H1 (cell line): Measurements from ENCODE around the gene SCNN1B. TPM values are rescaled to one million over a fixed set of nuclear protein-coding genes. Genes with fewer than 3 reads are reported as not detected.

Experiments used
- CTCF ChIA-PET: fragments of 300-600 bp; sonication (Branson Sonifier 250); formaldehyde crosslinking; loops from one replicate; lab custom pipeline; 2021; ENCODE audit not compliant: partially characterized antibody; lab: Charles Lee
- POLR2A ChIA-PET: fragments of 300-600 bp; sonication (Branson Sonifier 250); formaldehyde crosslinking; loops from one replicate; lab custom pipeline; 2021; ENCODE audit warnings: inconsistent platforms; ENCODE audit not compliant: partially characterized antibody; lab: Charles Lee
- DNase-seq, 2 experiments: peaks; one replicate each; pipeline versions ENCODE4 v3.0.0 to v3.0.0-alpha.2; 2010 to 2022; ENCODE audit warnings: low spot score in 2 of 2, low read depth in 1 of 2, mixed read lengths in 1 of 2
- FAIRE-seq: peaks from 2 replicates; lab custom pipeline; 2011; peaks lifted over from hg19 to GRCh38; lab: Jason Lieb, UNC
- H2AFZ ChIP-seq: 2 replicates; pipeline ENCODE4 v1.8.1; 2012; ENCODE audit warnings: low read length, inconsistent platforms
- H2AK5ac ChIP-seq: 2 replicates; pipeline ENCODE4 v1.6.1; 2013; ENCODE audit warnings: low read depth, low read length
- H2BK120ac ChIP-seq: replicated peaks from 2 replicates; pipeline ENCODE3; 2013; ENCODE audit warnings: low read depth, low read length, inconsistent platforms
- H2BK12ac ChIP-seq: 2 replicates; pipeline ENCODE4 v1.6.1; 2013; ENCODE audit warnings: low read depth, low read length
- H2BK15ac ChIP-seq: 2 replicates; pipeline ENCODE4 v1.6.1; 2013; ENCODE audit warnings: low read length
- H2BK20ac ChIP-seq: 2 replicates; pipeline ENCODE4 v1.6.1; 2013; ENCODE audit warnings: low read length
- H2BK5ac ChIP-seq: 2 replicates; pipeline ENCODE4 v1.6.1; 2013; ENCODE audit warnings: low read depth, low read length
- H3K14ac ChIP-seq: 2 replicates; pipeline ENCODE4 v1.6.1; 2013; ENCODE audit warnings: inconsistent platforms; ENCODE audit not compliant: insufficient read length
- H3K18ac ChIP-seq: 2 replicates; pipeline ENCODE4 v1.6.1; 2013; ENCODE audit warnings: low read length; ENCODE audit errors: extremely low read depth
- H3K23ac ChIP-seq: 2 replicates; pipeline ENCODE4 v1.6.1; 2013; ENCODE audit warnings: inconsistent platforms; ENCODE audit not compliant: insufficient read length
- H3K23me2 ChIP-seq: 2 replicates; pipeline ENCODE4 v1.6.1; 2013; ENCODE audit warnings: low read depth, low read length
- H3K27ac ChIP-seq: 2 replicates; pipeline ENCODE4 v1.6.1; 2011; ENCODE audit warnings: low read depth, low read length, inconsistent platforms
- H3K27me3 ChIP-seq, 4 experiments: replicated peaks in 1 of 4; 1 replicate in 1 of 4; 2 replicates in 3 of 4; pipeline versions ENCODE4 v1.6.1 to v1.8.1; 2011 to 2013; ENCODE audit warnings: low read length in 3 of 4, mild to moderate bottlenecking in 3 of 4, inconsistent platforms in 2 of 4, mixed read lengths in 2 of 4, moderate library complexity in 1 of 4; ENCODE audit not compliant: control insufficient read depth in 3 of 4, insufficient read depth in 3 of 4; ENCODE audit errors: extremely low read depth in 1 of 4
- H3K36me3 ChIP-seq, 4 experiments: 2 replicates each; pipeline versions ENCODE4 v1.6.1 to v1.8.1; 2011 to 2013; ENCODE audit warnings: mild to moderate bottlenecking in 4 of 4, low read length in 3 of 4, moderate library complexity in 2 of 4, control low read depth in 1 of 4, inconsistent platforms in 1 of 4; ENCODE audit not compliant: insufficient read depth in 4 of 4, control insufficient read depth in 2 of 4
- H3K4ac ChIP-seq: replicated peaks from 2 replicates; pipeline ENCODE3; 2013; ENCODE audit warnings: low read length, low read depth, mixed read lengths, inconsistent platforms; ENCODE audit not compliant: insufficient read length
- H3K4me1 ChIP-seq, 4 experiments: replicated peaks in 1 of 4; 1 replicate in 1 of 4; 2 replicates in 3 of 4; pipeline versions ENCODE4 v1.6.1 to v1.8.1; 2011 to 2013; ENCODE audit warnings: low read length in 3 of 4, inconsistent platforms in 2 of 4, mixed read lengths in 1 of 4; ENCODE audit not compliant: insufficient read depth in 4 of 4, control insufficient read depth in 3 of 4
- H3K4me2 ChIP-seq, 2 experiments: 2 replicates each; pipeline versions ENCODE4 v1.6.1 to v1.8.1; 2011 to 2013; ENCODE audit warnings: low read depth in 2 of 2, low read length in 2 of 2, control low read depth in 1 of 2, inconsistent platforms in 1 of 2, mild to moderate bottlenecking in 1 of 2; ENCODE audit not compliant: insufficient read depth in 1 of 2
- H3K4me3 ChIP-seq, 4 experiments: fragments of 200-600, 300-600 bp in 1 of 4; sonication (generic), shearing (Covaris generic), sonication (Bioruptor Twin) in 1 of 4; 2 replicates each; pipeline versions ENCODE4 v1.5.1 to v1.8.1; 2011 to 2016; ENCODE audit warnings: low read length in 4 of 4, low read depth in 3 of 4, control low read depth in 2 of 4, inconsistent platforms in 2 of 4, mild to moderate bottlenecking in 2 of 4, mixed read lengths in 1 of 4, moderate library complexity in 1 of 4; ENCODE audit not compliant: insufficient read depth in 2 of 4; ENCODE audit errors: extremely low read depth in 1 of 4
- H3K56ac ChIP-seq: replicated peaks from 2 replicates; pipeline ENCODE3; 2013; ENCODE audit warnings: low read depth, mild to moderate bottlenecking, mixed read lengths, low read length, inconsistent platforms; ENCODE audit not compliant: insufficient read length
- H3K79me1 ChIP-seq: 2 replicates; pipeline ENCODE4 v1.6.1; 2013; ENCODE audit warnings: low read depth, low read length, control low read depth
- H3K79me2 ChIP-seq, 2 experiments: 2 replicates each; pipeline versions ENCODE4 v1.6.1 to v1.8.1; 2012 to 2013; ENCODE audit warnings: low read length in 2 of 2, mild to moderate bottlenecking in 2 of 2, inconsistent platforms in 1 of 2; ENCODE audit not compliant: insufficient read depth in 2 of 2, control insufficient read depth in 1 of 2
- H3K9ac ChIP-seq, 4 experiments: replicated peaks in 1 of 4; 1 replicate in 1 of 4; 2 replicates in 3 of 4; pipeline versions ENCODE4 v1.6.1 to v1.8.1; 2011 to 2013; ENCODE audit warnings: low read depth in 3 of 4, low read length in 3 of 4, control low read depth in 2 of 4, mild to moderate bottlenecking in 2 of 4, moderate library complexity in 2 of 4, inconsistent platforms in 1 of 4; ENCODE audit errors: extremely low read depth in 1 of 4
- H3K9me3 ChIP-seq, 2 experiments: 2 replicates each; pipeline versions ENCODE4 v1.6.1 to v1.8.1; 2012 to 2013; ENCODE audit warnings: mild to moderate bottlenecking in 2 of 2, moderate library complexity in 2 of 2, control low read depth in 1 of 2, inconsistent platforms in 1 of 2, low read depth in 1 of 2, low read length in 1 of 2, mixed read lengths in 1 of 2; ENCODE audit not compliant: insufficient read depth in 2 of 2
- H4K20me1 ChIP-seq, 2 experiments: replicated peaks in 1 of 2; 2 replicates each; pipeline versions ENCODE3 to v1.8.1; 2011 to 2013; ENCODE audit warnings: inconsistent platforms in 2 of 2, low read length in 2 of 2, mild to moderate bottlenecking in 1 of 2; ENCODE audit not compliant: insufficient read depth in 2 of 2, control insufficient read depth in 1 of 2
- H4K5ac ChIP-seq: 2 replicates; pipeline ENCODE4 v1.6.1; 2013; ENCODE audit warnings: low read length, low read depth, mixed read lengths, inconsistent platforms; ENCODE audit not compliant: insufficient read length
- H4K8ac ChIP-seq: 2 replicates; pipeline ENCODE4 v1.8.0; 2013; ENCODE audit warnings: mild to moderate bottlenecking, moderate library complexity, low read length, inconsistent platforms; ENCODE audit not compliant: insufficient read depth; ENCODE audit errors: extremely low read depth
- H4K91ac ChIP-seq: replicated peaks from 2 replicates; pipeline ENCODE3; 2013; ENCODE audit warnings: low read length, mixed read lengths, inconsistent platforms; ENCODE audit not compliant: insufficient read length
- ASH2L ChIP-seq: fragments of 200-600, 300-600 bp; sonication (generic); IDR thresholded peaks from one replicate; pipeline ENCODE4 v1.7.1; 2017; ENCODE audit warnings: low read length
- EZH2 ChIP-seq: fragments of 200-600 bp; sonication (generic); IDR thresholded peaks from 2 replicates; pipeline ENCODE4 v1.7.1; 2012; ENCODE audit warnings: low read depth, mild to moderate bottlenecking, moderate library complexity, low read length, inconsistent platforms; ENCODE audit not compliant: severe bottlenecking
- HDAC2 ChIP-seq, 2 experiments: fragments of 300-600 bp in 1 of 2; sonication (generic) in 1 of 2; IDR thresholded peaks; 2 replicates each; pipeline ENCODE4 v1.6.1; 2011 to 2012; ENCODE audit warnings: low read depth in 2 of 2, low read length in 2 of 2, mild to moderate bottlenecking in 2 of 2, moderate library complexity in 2 of 2, borderline replicate concordance in 1 of 2, inconsistent platforms in 1 of 2
- KDM1A ChIP-seq: fragments of 200-600, 300-600 bp; sonication (generic); IDR thresholded peaks from 2 replicates; pipeline ENCODE4 v1.7.1; 2016; ENCODE audit warnings: mild to moderate bottlenecking, low read length, borderline replicate concordance
- POLR2A ChIP-seq, 2 experiments: IDR thresholded peaks; 1 replicate in 1 of 2; 2 replicates in 1 of 2; pipeline ENCODE4 v1.6.1; 2011; ENCODE audit warnings: low read depth in 2 of 2, low read length in 2 of 2, mild to moderate bottlenecking in 2 of 2; ENCODE audit errors: control extremely low read depth in 1 of 2
- SAP30 ChIP-seq: fragments of 300-600 bp; sonication (generic); IDR thresholded peaks from 2 replicates; pipeline ENCODE4 v1.7.1; 2012; ENCODE audit warnings: low read length, moderate library complexity, mild to moderate bottlenecking, inconsistent platforms; ENCODE audit not compliant: insufficient read depth, insufficient replicate concordance
- SIRT6 ChIP-seq: IDR thresholded peaks from one replicate; pipeline ENCODE4 v1.7.1; 2012; ENCODE audit warnings: low read length, inconsistent platforms
- TAF7 ChIP-seq: optimal IDR thresholded peaks from 2 replicates; pipeline ENCODE3; 2011; ENCODE audit warnings: low read depth, mild to moderate bottlenecking, inconsistent platforms, low read length, moderate library complexity, borderline replicate concordance
- YY1 ChIP-seq: IDR thresholded peaks from 2 replicates; pipeline ENCODE4 v1.6.1; 2011; ENCODE audit warnings: low read depth, mild to moderate bottlenecking, low read length
- WGBS, 2 experiments: shearing (Covaris generic) in 1 of 2; methylation state at CpG; one replicate each; pipeline versions ENCODE4 v1.1.6 to v1.1.7; 2013 to 2015; ENCODE audit warnings: low lambda C conversion rate in 2 of 2, mixed read lengths in 2 of 2, inconsistent platforms in 1 of 2, low coverage in 1 of 2, missing lambda C conversion rate in 1 of 2; ENCODE audit not compliant: insufficient replicate concordance in 2 of 2, insufficient coverage in 1 of 2, insufficient read length in 1 of 2; ENCODE audit errors: extremely low coverage in 1 of 2, missing lambda C conversion rate in 1 of 2; 5-methylcytosine and 5-hydroxymethylcytosine counted together
- polyA plus RNA-seq, 7 experiments: library from polyadenylated mRNA; depleted of rRNA in 3 of 7; stranded (reverse) in 5 of 7; unstranded in 2 of 7; fragments of >200 nt in 5 of 7; fragments of 200-250 nt in 2 of 7; gene quantifications; 1 replicate in 5 of 7; 2 replicates in 1 of 7; 4 replicates in 1 of 7; pipeline versions ENCODE4 v1.2.1 to v1.2.3, GENCODE V29; 2011 to 2013; ENCODE audit warnings: missing spikeins in 2 of 7, mixed read lengths in 2 of 7
- total RNA-seq: library from RNA; stranded (reverse); fragmentation: NEBNext Ultra II Directional; extraction: Animal tissue kit (Norgen Biotek cat#: 25700); gene quantifications from 2 replicates; pipeline ENCODE4 v1.2.1, GENCODE V29; 2021
- TF ChIP-seq, protein P1 (sequence below): IDR thresholded peaks from 2 replicates; pipeline ENCODE4 v1.6.1; 2011; ENCODE audit warnings: low read depth, mild to moderate bottlenecking, low read length; ENCODE audit not compliant: insufficient read depth

The SCNN1B gene
- total and polyA plus RNA-seq, 2 of the 8 experiments (the other 6 are each of a cell fraction or from before 2014, with no cell fraction given): 0.20 to 0.95 TPM

DNA sequence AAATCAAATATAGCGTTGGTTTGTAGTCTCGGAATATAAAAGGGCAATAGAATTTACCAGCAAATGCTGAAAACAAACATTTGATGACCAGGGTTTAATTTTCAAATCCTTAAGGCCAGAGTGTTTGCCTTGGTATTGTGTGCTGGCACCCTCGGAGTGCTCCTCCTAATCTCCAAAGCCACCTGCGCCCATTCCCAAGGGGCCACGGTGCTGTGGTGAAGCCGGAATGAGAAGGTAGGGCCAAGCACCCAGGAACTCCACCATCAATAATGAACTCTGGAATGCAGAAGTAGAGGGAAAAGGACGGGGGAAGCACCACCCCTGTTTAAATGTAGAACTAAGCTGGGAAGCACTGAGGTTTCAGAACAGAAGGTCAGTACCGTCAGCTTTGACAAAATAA is 99.0 kb downstream of the SCNN1B start:
- Histone ChIP-seq H3K9me3 (no peaks in the 10 kb centered on the region), H3K27me3 (no peaks in the 10 kb centered on the region), H3K14ac (no peak overlapping the region), H3K9ac (no peak overlapping the region), H3K4me2 (no peak overlapping the region), H3K4me3 (no peak overlapping the region), H3K79me2 (no peaks in the 10 kb centered on the region), H2AFZ (no peak overlapping the region), H2AK5ac (no peak overlapping the region), H2BK20ac (no peak overlapping the region; the same call in 1 of the 2 replicates), H4K5ac (no peak overlapping the region), H4K8ac (no peak overlapping the region), H3K36me3 (peaks cover 3 to 25% (median 4%) of the 10 kb centered on the region in 4 experiments; a peak in 4 of 8 replicates), H2BK120ac (no peak overlapping the region), H3K4me1 (peaks cover 3 to 23% (median 17%) of the 10 kb centered on the region in 4 experiments), H2BK5ac (no peak overlapping the region), H3K23me2 (no peaks in the 10 kb centered on the region), H3K23ac (no peak overlapping the region), H3K4ac (no peak overlapping the region), H2BK12ac (no peak overlapping the region), H3K18ac (no peak overlapping the region), H3K27ac (no peak overlapping the region), H3K56ac (no peak overlapping the region), H3K79me1 (no peaks in the 10 kb centered on the region), H2BK15ac (no peak overlapping the region), H4K20me1 (no peaks in the 10 kb centered on the region), H4K91ac (no peak overlapping the region)
- ChIA-PET CTCF (interaction anchor here (5.2 kb wide), 1 partner anchor 33 kb away, joined by 38 read pairs; no protein-coding TSS in a partner anchor), POLR2A (no interaction called here)
- DNase-seq (no peak), FAIRE-seq (no peak)
- TF ChIP-seq HDAC2 (IDR thresholded peaks at IDR 0.05; ENCODE audit: borderline replicate concordance in 1 of 2, low read depth in 2 of 2, low read length in 2 of 2) (no peak), SAP30 (no peak), KDM1A (no peak), POLR2A (IDR thresholded peaks at IDR 0.05; ENCODE audit: control extremely low read depth in 1 of 2, low read depth in 2 of 2, low read length in 2 of 2) (no peak), YY1 (no peak), EZH2 (no peak), TAF7 (no peak), ASH2L (no peak), SIRT6 (no peak)
- TF ChIP-seq, protein P1, sequence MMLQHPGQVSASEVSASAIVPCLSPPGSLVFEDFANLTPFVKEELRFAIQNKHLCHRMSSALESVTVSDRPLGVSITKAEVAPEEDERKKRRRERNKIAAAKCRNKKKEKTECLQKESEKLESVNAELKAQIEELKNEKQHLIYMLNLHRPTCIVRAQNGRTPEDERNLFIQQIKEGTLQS: no peak
- 86% methylated on average over 8 of the region's 8 CpGs; no CpG with 5 or more reads in 1 of the 2 experiments for WGBS, 2 experiments
